T-helper 2 cell treated with Interferon-gamma antibody and Interleukin-4, amounts not matched to agents 5 μg/mL and 100 μg/mL, for 36 hours (primary cell): Measurements from ENCODE around the gene GSG1L2.
A peak's percentile ranks its signal among the peaks of the same experiment; 100 is the strongest.
"Not testable (repeated sequence)": the region's sequence is repeated elsewhere in the genome, so short reads cannot be mapped to it uniquely, and the experiment has no call there.

Experiments
- DNase-seq: peaks from one replicate; pipeline ENCODE4 v3.0.0; 2021; ENCODE audit warnings: low spot score
- H3K27ac Mint-ChIP-seq: one replicate; pipeline ENCODE4 v1.8.0; 2021; ENCODE audit warnings: mild to moderate bottlenecking, mixed read lengths
- H3K27me3 Mint-ChIP-seq: one replicate; pipeline ENCODE4 v1.8.0; 2021; ENCODE audit warnings: low read depth, mixed read lengths
- H3K36me3 Mint-ChIP-seq: one replicate; pipeline ENCODE4 v1.8.0; 2021; ENCODE audit warnings: low read depth, mixed read lengths
- H3K4me1 Mint-ChIP-seq: one replicate; pipeline ENCODE4 v1.8.0; 2021; ENCODE audit warnings: low read depth, mixed read lengths
- H3K4me3 Mint-ChIP-seq: one replicate; pipeline ENCODE4 v1.8.0; 2022; ENCODE audit warnings: mild to moderate bottlenecking, moderate library complexity, mixed read lengths
- H3K9me3 Mint-ChIP-seq: one replicate; pipeline ENCODE4 v1.8.0; 2021; ENCODE audit warnings: mixed read lengths

The GSG1L2 gene

DNA sequence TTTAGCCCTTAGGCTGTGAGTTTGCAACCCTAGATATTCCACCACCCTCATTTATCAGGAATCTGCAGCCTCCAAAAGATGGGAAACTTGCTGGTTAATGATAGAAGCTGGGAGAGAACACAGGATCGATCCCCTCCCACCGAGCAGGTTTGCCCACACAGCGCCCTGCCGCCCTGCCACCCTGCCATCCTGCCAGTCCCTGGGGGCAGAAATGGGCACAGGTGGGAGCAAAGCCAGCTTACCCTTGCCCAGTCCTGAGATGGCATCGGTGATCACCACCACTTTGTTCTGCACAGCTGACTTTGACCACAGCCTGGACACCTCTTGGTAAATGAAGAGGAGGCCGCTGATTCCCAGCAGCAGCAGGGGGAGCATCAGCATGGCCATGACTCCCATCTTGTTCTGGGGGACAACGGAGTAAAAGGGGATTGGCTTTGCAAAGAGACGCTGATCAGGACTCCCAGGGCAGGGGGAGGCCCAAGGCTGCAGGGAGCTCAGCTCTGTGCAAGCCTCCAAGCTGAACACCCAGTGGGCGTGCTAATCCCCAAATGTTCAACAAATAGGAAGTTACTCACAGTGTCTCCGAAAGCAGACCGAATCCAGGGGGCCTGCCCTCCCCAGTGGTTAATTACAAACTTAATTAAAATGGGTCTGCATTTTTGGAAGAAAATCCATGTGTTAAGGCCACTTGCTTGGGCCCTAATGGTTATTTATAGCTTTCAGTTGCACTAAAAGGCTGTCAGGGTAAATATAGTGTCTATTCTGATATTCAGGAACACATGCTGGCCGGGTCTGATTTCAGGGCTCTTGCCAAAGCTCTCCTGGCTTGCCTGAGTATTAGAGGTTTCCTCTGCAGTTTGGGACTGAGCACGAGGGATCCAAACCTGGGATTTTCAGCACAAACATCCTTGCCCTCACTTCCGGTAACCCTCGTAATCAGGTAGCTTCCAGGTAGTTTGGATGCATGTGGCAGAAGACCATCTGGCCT is 30.7 kb downstream of the GSG1L2 start, which contains the start of gene DHRS7C:
DHRS7C (minus strand) TSS at position 704 of the 988 bp plus-strand sequence; CDS start at position 396, 308 bp downstream.
- Mint-ChIP-seq H3K27ac (no peak within 1 kb of the TSS), H3K4me1 (no peaks in the 10 kb centered on the region), H3K27me3 (no peaks in the 10 kb centered on the region), H3K4me3 (no peak within 1 kb of the TSS), H3K36me3 (no peaks in the 10 kb centered on the region), H3K9me3 (no peaks in the 10 kb centered on the region)
- DNase-seq = no peak

DNA sequence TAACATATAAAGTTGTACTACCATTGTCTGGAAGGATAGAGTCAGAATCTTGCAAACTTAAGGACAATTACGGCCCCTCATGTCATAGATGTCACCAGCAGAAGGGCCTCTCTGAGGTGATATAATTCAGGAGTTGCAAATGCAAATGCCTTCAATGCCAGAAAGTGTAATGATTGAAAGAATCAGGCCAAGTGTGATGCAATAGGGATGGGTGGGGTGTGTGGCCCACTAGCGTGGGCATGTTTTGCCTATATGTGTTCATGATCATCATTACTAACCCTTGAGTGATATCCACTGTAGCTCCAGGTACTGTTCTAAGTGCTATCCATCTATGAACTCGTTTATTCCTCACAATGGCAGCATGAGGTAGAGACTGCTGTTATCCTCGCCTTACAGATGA is 31.6 kb downstream of the GSG1L2 start:
- H3K36me3 Mint-ChIP-seq = no peaks in the 10 kb centered on the region
- no peak for DNase-seq

DNA sequence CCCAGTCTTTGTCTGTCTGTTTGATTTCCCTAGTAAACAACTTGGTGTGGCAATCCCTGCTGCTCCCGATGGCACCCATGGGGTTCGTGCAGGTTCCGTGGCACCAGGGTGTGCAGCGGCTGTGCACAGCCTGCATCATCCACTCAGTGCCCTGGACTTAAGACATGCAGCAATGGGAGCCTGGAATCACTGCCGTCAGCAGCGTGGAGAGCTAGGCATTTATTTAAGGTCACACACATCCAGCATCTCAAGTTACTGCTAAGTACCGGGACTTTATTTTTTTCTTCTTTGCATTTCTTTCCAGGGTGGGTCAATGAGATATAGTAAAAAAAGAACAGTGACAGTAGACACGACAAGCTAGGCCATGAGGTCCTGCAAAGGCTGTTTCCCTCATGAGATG is 33.3 kb downstream of the GSG1L2 start:
- Mint-ChIP-seq H3K4me1 (no peaks in the 10 kb centered on the region), H3K36me3 (no peaks in the 10 kb centered on the region), H3K27me3 (no peaks in the 10 kb centered on the region), H3K4me3 (no peak overlapping the region), H3K9me3 (no peaks in the 10 kb centered on the region), H3K27ac (no peak overlapping the region)
- DNase-seq = no peak

More for the DNA sequence above, 31.6 kb downstream of the GSG1L2 start:
- H3K9me3 Mint-ChIP-seq = no peaks in the 10 kb centered on the region
- H3K4me1 Mint-ChIP-seq = no peaks in the 10 kb centered on the region
- no peak overlapping the region for H3K27ac Mint-ChIP-seq
- H3K4me3 Mint-ChIP-seq = no peak overlapping the region
- no peaks in the 10 kb centered on the region for H3K27me3 Mint-ChIP-seq

GRCh38 chr17:9784544-9784943 is 37.3 kb downstream of the GSG1L2 start:
- H3K27me3 Mint-ChIP-seq = no peaks in the 10 kb centered on the region
- H3K36me3 Mint-ChIP-seq = no peaks in the 10 kb centered on the region
- H3K27ac Mint-ChIP-seq = no peak overlapping the region
- H3K9me3 Mint-ChIP-seq = no peaks in the 10 kb centered on the region
- no peaks in the 10 kb centered on the region for H3K4me1 Mint-ChIP-seq
- no peak overlapping the region for H3K4me3 Mint-ChIP-seq
- DNase-seq = no peak

DNA sequence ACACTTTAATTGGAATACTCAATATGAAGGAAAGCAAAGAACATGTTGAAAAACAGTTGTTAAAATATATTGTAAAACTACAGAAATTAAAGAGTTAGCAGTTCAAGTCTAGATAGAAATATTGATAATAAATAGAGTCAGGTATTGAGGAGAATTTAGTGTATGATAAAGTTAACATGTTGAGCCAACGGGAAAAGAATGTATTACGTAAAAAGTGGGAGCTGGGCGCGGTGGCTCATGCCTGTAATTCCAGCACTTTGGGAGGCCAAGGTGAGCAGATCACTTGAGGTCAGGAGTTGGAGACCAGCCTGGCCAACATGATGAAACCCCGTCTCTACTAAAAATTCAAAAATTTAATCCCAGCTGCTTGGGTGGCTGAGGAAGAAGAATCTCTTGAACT is 38.4 kb downstream of the GSG1L2 start:
- not testable (repeated sequence) for H3K4me1 Mint-ChIP-seq, H3K27ac Mint-ChIP-seq, DNase-seq, H3K4me3 Mint-ChIP-seq, H3K9me3 Mint-ChIP-seq, H3K36me3 Mint-ChIP-seq, H3K27me3 Mint-ChIP-seq

- no peak overlapping the region for H3K4me3 Mint-ChIP-seq
- DNase-seq = no peak
- no peaks in the 10 kb centered on the region for H3K27me3 Mint-ChIP-seq
- H3K9me3 Mint-ChIP-seq = no peaks in the 10 kb centered on the region
- H3K36me3 Mint-ChIP-seq = no peaks in the 10 kb centered on the region
- no peaks in the 10 kb centered on the region for H3K4me1 Mint-ChIP-seq
- H3K27ac Mint-ChIP-seq = no peak overlapping the region
These were observed 38.8 kb downstream of the GSG1L2 start for GRCh38 chr17:9783050-9783449.

DNA sequence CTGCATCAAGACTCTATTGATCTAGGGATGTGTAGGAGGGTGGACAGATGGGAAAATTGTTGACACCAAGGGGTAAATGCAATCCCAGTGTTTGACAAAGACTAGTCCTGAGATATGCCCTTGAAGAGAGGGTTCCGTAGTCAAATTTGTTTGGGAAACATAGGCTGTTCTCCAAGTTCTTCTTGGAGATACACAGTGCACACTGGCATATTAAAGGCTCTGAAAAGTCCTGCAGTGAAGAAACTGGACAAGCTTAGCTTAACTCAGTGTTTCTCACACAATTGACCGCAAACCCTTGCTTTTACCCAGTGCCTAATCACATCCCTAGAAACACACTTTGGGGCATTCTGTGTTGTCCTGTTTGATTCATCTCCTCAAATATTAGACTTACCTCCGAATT is 41.3 kb downstream of the GSG1L2 start:
- H3K27ac Mint-ChIP-seq = no peak overlapping the region

DNA sequence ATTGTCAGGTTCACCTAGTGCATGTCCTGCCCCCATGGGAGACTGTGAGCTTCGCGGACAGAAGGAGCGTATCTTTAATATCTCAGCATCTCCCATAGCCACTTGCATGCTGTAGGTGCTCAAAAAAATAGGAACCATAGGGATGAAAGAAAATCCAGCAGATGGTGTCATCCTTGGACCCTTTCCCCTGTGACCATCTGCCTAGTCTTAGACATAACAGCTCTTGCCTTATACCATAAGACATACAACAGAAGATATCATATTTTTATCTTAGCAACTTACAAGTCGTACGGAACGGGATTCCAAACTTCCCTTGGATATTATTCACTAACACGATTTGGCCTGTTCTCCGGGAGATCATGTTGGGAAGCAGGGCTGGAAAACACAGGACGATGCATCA is 45.0 kb downstream of the GSG1L2 start:
- no peaks in the 10 kb centered on the region for H3K4me1 Mint-ChIP-seq
- no peaks in the 10 kb centered on the region for H3K27me3 Mint-ChIP-seq
- no peaks in the 10 kb centered on the region for H3K36me3 Mint-ChIP-seq
- no peak for DNase-seq
- H3K9me3 Mint-ChIP-seq = no peaks in the 10 kb centered on the region
- H3K4me3 Mint-ChIP-seq = no peak overlapping the region
- H3K27ac Mint-ChIP-seq = no peak overlapping the region

More for the DNA sequence above, 41.3 kb downstream of the GSG1L2 start:
- H3K36me3 Mint-ChIP-seq = no peaks in the 10 kb centered on the region
- H3K27me3 Mint-ChIP-seq = no peaks in the 10 kb centered on the region
- H3K4me3 Mint-ChIP-seq = no peak overlapping the region
- DNase-seq = no peak
- H3K4me1 Mint-ChIP-seq = no peaks in the 10 kb centered on the region
- H3K9me3 Mint-ChIP-seq = no peaks in the 10 kb centered on the region

DNA sequence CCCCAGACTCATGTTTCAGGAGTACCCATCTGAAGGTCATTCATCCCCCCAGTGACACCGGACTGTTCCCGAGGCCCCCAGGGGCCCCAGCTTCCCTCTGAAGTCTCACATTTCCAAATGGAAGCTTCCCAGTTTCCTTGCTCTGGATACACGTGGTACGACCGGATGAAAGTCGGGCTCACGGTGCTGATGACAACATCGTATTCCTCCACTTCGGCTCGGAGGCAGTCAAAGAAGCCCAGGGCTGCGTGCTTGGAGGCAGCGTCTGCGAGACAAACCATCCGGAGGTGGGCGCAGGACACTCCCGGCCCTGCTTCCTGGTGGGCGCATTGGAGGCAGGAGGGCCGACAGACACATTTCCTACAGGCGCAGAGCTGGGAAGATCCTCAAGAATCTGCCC is 49.2 kb downstream of the GSG1L2 start:
- Mint-ChIP-seq H3K27ac (no peak overlapping the region), H3K4me1 (no peaks in the 10 kb centered on the region), H3K27me3 (no peaks in the 10 kb centered on the region), H3K4me3 (no peak overlapping the region), H3K36me3 (no peaks in the 10 kb centered on the region), H3K9me3 (no peaks in the 10 kb centered on the region)
- DNase-seq = no peak

DNA sequence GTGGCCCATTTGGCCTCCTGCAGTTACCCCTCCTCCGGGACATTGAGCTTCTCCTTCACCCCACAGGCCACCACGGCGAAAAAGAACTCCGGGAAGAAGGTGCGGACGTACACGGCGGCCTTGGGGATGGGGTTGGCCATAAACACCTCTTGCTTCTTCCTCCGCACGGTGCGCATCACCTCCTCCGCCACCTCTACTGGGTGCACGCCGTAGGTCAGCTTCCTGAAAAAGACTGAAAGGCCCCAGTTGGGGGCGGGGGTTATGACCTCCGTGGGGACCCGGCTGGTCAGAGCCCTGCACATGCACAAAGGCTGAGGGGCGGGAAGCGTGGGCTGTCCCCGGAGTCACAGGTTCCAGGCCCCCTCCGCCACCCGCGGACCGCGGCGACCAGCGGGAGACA is 50.4 kb downstream of the GSG1L2 start:
- no peak overlapping the region for H3K4me3 Mint-ChIP-seq
- DNase-seq = no peak
- no peak overlapping the region for H3K27ac Mint-ChIP-seq
- no peaks in the 10 kb centered on the region for H3K27me3 Mint-ChIP-seq
- no peaks in the 10 kb centered on the region for H3K4me1 Mint-ChIP-seq
- no peaks in the 10 kb centered on the region for H3K36me3 Mint-ChIP-seq
- H3K9me3 Mint-ChIP-seq = no peaks in the 10 kb centered on the region

GRCh38 chr17:9769036-9769695 is 52.7 kb downstream of the GSG1L2 start:
- DNase-seq = no peak
- Mint-ChIP-seq H3K36me3 (no peaks in the 10 kb centered on the region), H3K4me1 (no peaks in the 10 kb centered on the region), H3K27me3 (no peaks in the 10 kb centered on the region), H3K4me3 (no peak overlapping the region), H3K9me3 (no peaks in the 10 kb centered on the region), H3K27ac (no peak overlapping the region)

DNA sequence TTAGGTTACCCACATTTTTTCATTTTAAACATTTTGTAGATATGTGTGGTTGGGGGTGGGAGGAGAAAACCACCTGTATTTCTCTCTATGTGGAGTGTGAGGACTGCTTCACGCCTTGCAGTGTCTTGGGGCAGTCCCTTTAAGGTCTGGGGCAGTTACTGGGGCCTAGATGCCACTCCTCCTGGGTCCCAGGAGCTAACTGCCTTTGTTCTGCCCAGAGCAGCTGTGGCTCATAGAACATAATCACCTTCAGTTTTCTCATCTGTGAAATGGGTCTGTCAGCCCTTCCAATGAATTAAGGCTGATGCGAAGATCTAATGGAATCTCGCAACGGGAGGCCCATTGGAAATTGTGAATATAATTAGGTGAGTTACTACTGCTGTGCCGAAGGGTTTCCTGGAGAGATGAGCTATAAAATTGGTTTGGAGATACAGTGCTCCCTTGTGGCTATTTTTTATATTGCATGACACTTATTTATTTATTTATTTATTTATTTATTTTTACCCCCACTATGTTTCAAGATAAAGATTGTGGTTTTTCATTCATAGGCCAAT is 53.4 kb downstream of the GSG1L2 start:
- H3K4me3 Mint-ChIP-seq = no peak overlapping the region

GRCh38 chr17:9767432-9767991 is 54.4 kb downstream of the GSG1L2 start:
- Mint-ChIP-seq H3K27me3 (no peaks in the 10 kb centered on the region), H3K36me3 (no peaks in the 10 kb centered on the region), H3K4me3 (no peak overlapping the region), H3K9me3 (no peaks in the 10 kb centered on the region), H3K4me1 (peaks cover 5% of the 10 kb centered on the region), H3K27ac (no peak overlapping the region)
- no peak for DNase-seq

More for the DNA sequence above, 53.4 kb downstream of the GSG1L2 start:
- Mint-ChIP-seq H3K9me3 (no peaks in the 10 kb centered on the region), H3K27me3 (no peaks in the 10 kb centered on the region), H3K4me1 (peaks cover 4% of the 10 kb centered on the region), H3K27ac (no peak overlapping the region), H3K36me3 (no peaks in the 10 kb centered on the region)
- DNase-seq = peak; percentile 8

GRCh38 chr17:9766970-9767369 is 54.9 kb downstream of the GSG1L2 start:
- H3K36me3 Mint-ChIP-seq = no peaks in the 10 kb centered on the region
- H3K27ac Mint-ChIP-seq = no peak overlapping the region
- H3K4me1 Mint-ChIP-seq = peaks cover 5% of the 10 kb centered on the region
- no peaks in the 10 kb centered on the region for H3K27me3 Mint-ChIP-seq
- no peak for DNase-seq
- H3K9me3 Mint-ChIP-seq = no peaks in the 10 kb centered on the region
- no peak overlapping the region for H3K4me3 Mint-ChIP-seq
